GM19372 (cell line): ENCODE measurements around the gene SF1.

Experiments used
- ATAC-seq: cut with Tn5 transposase; IDR thresholded peaks from one replicate; pipeline ENCODE4 v1.9.1; 2021; ENCODE audit warnings: mild to moderate bottlenecking, low read depth, moderate library complexity; ENCODE audit not compliant: unreplicated experiment

SF1 gene

GRCh38 chr11:64801561-64802369, 23.4 kb upstream of the SF1 start:
- ATAC-seq, result no peak

- no peak for ATAC-seq
Observed at GRCh38 chr11:64801158-64801464, 22.8 kb upstream of the SF1 start.

- no peak for ATAC-seq
Observed at GRCh38 chr11:64800303-64801157, 22.2 kb upstream of the SF1 start.

- no peak for ATAC-seq
Observed at GRCh38 chr11:64799623-64800302, 21.4 kb upstream of the SF1 start.

- ATAC-seq, result no peak
Observed at GRCh38 chr11:64799256-64799622, 20.9 kb upstream of the SF1 start.

GRCh38 chr11:64796757-64797541, 18.6 kb upstream of the SF1 start:
- ATAC-seq, result no peak

GRCh38 chr11:64796047-64796756, 17.9 kb upstream of the SF1 start:
- ATAC-seq, result no peak

- no peak for ATAC-seq
Observed at GRCh38 chr11:64794526-64794925, 16.2 kb upstream of the SF1 start.

- ATAC-seq, result no peak
Observed at GRCh38 chr11:64793271-64794160, 15.2 kb upstream of the SF1 start.

GRCh38 chr11:64792482-64792881, 14.1 kb upstream of the SF1 start:
- ATAC-seq, result no peak

- ATAC-seq, result no peak
Observed at GRCh38 chr11:64791781-64792291, 13.5 kb upstream of the SF1 start.

GRCh38 chr11:64790205-64791095, 12.1 kb upstream of the SF1 start:
- no peak for ATAC-seq

- ATAC-seq, result no peak
Observed at GRCh38 chr11:64789331-64790204, 11.2 kb upstream of the SF1 start.

- ATAC-seq, result no peak
Observed at GRCh38 chr11:64788321-64789215, 10.2 kb upstream of the SF1 start.

- ATAC-seq, result no peak
Observed at GRCh38 chr11:64787526-64788320, 9.4 kb upstream of the SF1 start.
